Stomach (tissue), 9 donors: ENCODE results near the gene ASCC2. TPM values are rescaled to one million over a fixed set of nuclear protein-coding genes. Genes with fewer than 3 reads are reported as not detected.

Experiments used
- DNase-seq, 2 donors: peaks; one replicate each; pipeline versions ENCODE4 v3.0.0 to v3.0.0-alpha.2; 2013 to 2019
- H3K27ac ChIP-seq, 5 donors: fragments of 200-600 bp in 4 of 5; sonication (generic) in 4 of 5; one replicate each; pipeline ENCODE4 v1.5.1; 2013 to 2019; ENCODE audit warnings: mild to moderate bottlenecking in 1 of 5, moderate library complexity in 1 of 5
- H3K27me3 ChIP-seq, 3 donors: fragments of 200-600 bp; sonication (generic); one replicate each; pipeline ENCODE4 v1.5.1; 2017 to 2019; ENCODE audit warnings: mixed run types in 1 of 3
- H3K36me3 ChIP-seq, 4 donors: fragments of 200-600 bp; sonication (generic); 1 replicate in 3 of 4; 2 replicates in 1 of 4; pipeline ENCODE4 v1.5.1; 2016 to 2019
- H3K4me1 ChIP-seq, 4 donors: fragments of 200-600 bp; sonication (generic); one replicate each; pipeline ENCODE4 v1.5.1; 2016 to 2019
- H3K4me3 ChIP-seq, 4 donors: fragments of 200-600 bp; sonication (generic) in 3 of 4; one replicate each; pipeline ENCODE4 v1.5.1; 2016 to 2019; ENCODE audit warnings: mild to moderate bottlenecking in 1 of 4
- H3K9me3 ChIP-seq, 4 donors: fragments of 200-600 bp; sonication (generic); one replicate each; pipeline ENCODE4 v1.5.1; 2016 to 2019
- EP300 ChIP-seq: sonication (generic); formaldehyde crosslinking; IDR thresholded peaks from one replicate; pipeline ENCODE4 v1.6.1; 2017; ENCODE audit warnings: antibody characterized with exemption
- POLR2A ChIP-seq, 4 donors: fragments of 450-650 bp; IDR thresholded peaks; one replicate each; pipeline ENCODE4 v1.6.1; 2016; ENCODE audit warnings: antibody characterized with exemption in 4 of 4, control low read depth in 2 of 4, mild to moderate bottlenecking in 1 of 4, moderate library complexity in 1 of 4
- POLR2AphosphoS5 ChIP-seq, 3 donors: sonication (generic); formaldehyde crosslinking; IDR thresholded peaks; one replicate each; pipeline ENCODE4 v1.6.1; 2016; ENCODE audit warnings: antibody characterized with exemption in 3 of 3
- WGBS, 5 donors: extraction: QIAGEN DNeasy Blood & Tissue Kit in 3 of 5; methylation state at CpG; one replicate each; pipeline versions ENCODE4 v1.1.5 to v1.1.7; 2013 to 2018; 5-methylcytosine and 5-hydroxymethylcytosine counted together
- intact Hi-C: fragments of 100-400 bp; cut with DNase I; formaldehyde crosslinking; loops from one replicate; pipeline ENCODE4 v1.15.1; 2023; ENCODE audit warnings: low total_unique reads
- polyA plus RNA-seq, 3 donors: library from polyadenylated mRNA; stranded (reverse); fragments of 200-250 nt; gene quantifications; one replicate each; pipeline ENCODE4 v1.2.3, GENCODE V29; 2013
- total RNA-seq, 5 donors: library from RNA; depleted of rRNA; stranded (reverse); fragments of >200 nt; gene quantifications; one replicate each; pipeline versions ENCODE4 v1.1.0 to v1.2.3, GENCODE V29; 2014 to 2016
- TF ChIP-seq, protein P1 (sequence below), 7 experiments: fragments of 450-650 bp in 4 of 7; fragments of 200-600 bp in 3 of 7; sonication (generic) in 3 of 7; IDR thresholded peaks; one replicate each; pipeline ENCODE4 v1.5.1; 2016 to 2019; ENCODE audit warnings: antibody characterized with exemption in 7 of 7, control low read depth in 2 of 7, mild to moderate bottlenecking in 1 of 7
- donor health status: healthy with polysubstance abuse.
- donor health status: Bipolar disorder and iron deficiency.
- donor health status: healthy.

Gene ASCC2
- total and polyA plus RNA-seq, 8 donors = 39.7 to 129 (median 67.3) TPM

DNA sequence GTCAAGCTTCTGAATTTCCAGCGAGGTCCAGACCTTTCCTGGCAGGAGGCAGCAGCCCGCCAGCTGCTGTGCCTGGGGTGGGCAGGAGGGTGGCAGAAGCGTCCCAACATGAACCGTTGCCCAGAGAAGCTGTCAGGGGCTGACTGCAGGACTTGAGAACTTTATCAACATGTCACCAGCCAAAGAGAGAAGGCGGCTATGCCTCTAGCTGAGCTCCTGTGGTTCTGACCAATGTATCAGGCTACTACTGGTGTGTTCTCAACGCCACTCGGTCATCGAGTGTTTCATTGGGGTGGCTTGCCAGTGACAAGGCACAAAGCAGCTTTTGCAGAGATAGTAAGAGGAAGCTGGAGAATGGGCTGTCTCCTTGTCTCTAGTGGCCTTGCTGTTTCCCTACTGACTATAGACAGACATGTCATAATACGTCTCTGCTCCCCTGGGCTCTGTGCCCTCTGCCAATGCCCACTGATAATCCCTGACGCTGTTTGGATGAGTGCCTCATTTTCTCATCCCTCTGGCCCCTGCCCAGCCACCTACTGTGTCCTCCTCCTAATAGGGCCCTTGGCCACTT lies 17.6 kb upstream of the ASCC2 start:
- no peak overlapping the region for H3K27ac ChIP-seq
- 61 to 69% (median 63%) methylated on average over 10 of the region's 10 CpGs for WGBS, 5 donors
- intact Hi-C loops = loop anchor here (10.0 kb wide), 1 partner anchor 101 kb away; no protein-coding TSS in a partner anchor
- H3K36me3 ChIP-seq = no peaks in the 10 kb centered on the region
- no peaks in the 10 kb centered on the region for H3K27me3 ChIP-seq
- no peak for DNase-seq
- TF ChIP-seq EP300 (no peak), POLR2AphosphoS5 (IDR thresholded peaks at IDR 0.05) (no peak), POLR2A (IDR thresholded peaks at IDR 0.05) (no peak)
- TF ChIP-seq, protein P1, sequence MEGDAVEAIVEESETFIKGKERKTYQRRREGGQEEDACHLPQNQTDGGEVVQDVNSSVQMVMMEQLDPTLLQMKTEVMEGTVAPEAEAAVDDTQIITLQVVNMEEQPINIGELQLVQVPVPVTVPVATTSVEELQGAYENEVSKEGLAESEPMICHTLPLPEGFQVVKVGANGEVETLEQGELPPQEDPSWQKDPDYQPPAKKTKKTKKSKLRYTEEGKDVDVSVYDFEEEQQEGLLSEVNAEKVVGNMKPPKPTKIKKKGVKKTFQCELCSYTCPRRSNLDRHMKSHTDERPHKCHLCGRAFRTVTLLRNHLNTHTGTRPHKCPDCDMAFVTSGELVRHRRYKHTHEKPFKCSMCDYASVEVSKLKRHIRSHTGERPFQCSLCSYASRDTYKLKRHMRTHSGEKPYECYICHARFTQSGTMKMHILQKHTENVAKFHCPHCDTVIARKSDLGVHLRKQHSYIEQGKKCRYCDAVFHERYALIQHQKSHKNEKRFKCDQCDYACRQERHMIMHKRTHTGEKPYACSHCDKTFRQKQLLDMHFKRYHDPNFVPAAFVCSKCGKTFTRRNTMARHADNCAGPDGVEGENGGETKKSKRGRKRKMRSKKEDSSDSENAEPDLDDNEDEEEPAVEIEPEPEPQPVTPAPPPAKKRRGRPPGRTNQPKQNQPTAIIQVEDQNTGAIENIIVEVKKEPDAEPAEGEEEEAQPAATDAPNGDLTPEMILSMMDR (IDR thresholded peaks at IDR 0.05) = no peak
- H3K4me1 ChIP-seq = no peaks in the 10 kb centered on the region
- no peak overlapping the region for H3K4me3 ChIP-seq
- no peaks in the 10 kb centered on the region for H3K9me3 ChIP-seq

GRCh38 chr22:29854432-29854831 lies 16.4 kb upstream of the ASCC2 start:
- 71 to 92% (median 79%) methylated on average over 3 of the region's 3 CpGs for WGBS, 5 donors
- intact Hi-C loops = loop anchor here (10.0 kb wide), 1 partner anchor 100 kb away; no protein-coding TSS in a partner anchor

GRCh38 chr22:29848111-29848510 lies 10.0 kb upstream of the ASCC2 start:
- Histone ChIP-seq H3K36me3 (no peaks in the 10 kb centered on the region), H3K27me3 (no peaks in the 10 kb centered on the region), H3K4me3 (no peak overlapping the region), H3K4me1 (no peaks in the 10 kb centered on the region), H3K27ac (no peak overlapping the region), H3K9me3 (peaks cover 0 to 10% (median 6%) of the 10 kb centered on the region in 4 donors)
- intact Hi-C loops = no loop called here
- DNase-seq = peak in 1 of 2 donors; percentile 11
- TF ChIP-seq EP300 (no peak), POLR2A (IDR thresholded peaks at IDR 0.05) (no peak), POLR2AphosphoS5 (IDR thresholded peaks at IDR 0.05) (no peak)
- TF ChIP-seq, protein P1 (IDR thresholded peaks at IDR 0.05) = no peak
- WGBS, 5 donors = 59 to 76% (median 66%) methylated on average over 3 of the region's 3 CpGs

More at GRCh38 chr22:29854432-29854831, 16.4 kb upstream of the ASCC2 start:
- H3K9me3 ChIP-seq = no peaks in the 10 kb centered on the region
- TF ChIP-seq EP300 (no peak), POLR2AphosphoS5 (IDR thresholded peaks at IDR 0.05) (no peak), POLR2A (IDR thresholded peaks at IDR 0.05) (no peak)
- TF ChIP-seq, protein P1 (IDR thresholded peaks at IDR 0.05) = no peak
- no peaks in the 10 kb centered on the region for H3K27me3 ChIP-seq
- H3K4me1 ChIP-seq = no peaks in the 10 kb centered on the region
- no peak overlapping the region for H3K4me3 ChIP-seq
- no peak for DNase-seq
- no peak overlapping the region for H3K27ac ChIP-seq
- H3K36me3 ChIP-seq = no peaks in the 10 kb centered on the region

DNA sequence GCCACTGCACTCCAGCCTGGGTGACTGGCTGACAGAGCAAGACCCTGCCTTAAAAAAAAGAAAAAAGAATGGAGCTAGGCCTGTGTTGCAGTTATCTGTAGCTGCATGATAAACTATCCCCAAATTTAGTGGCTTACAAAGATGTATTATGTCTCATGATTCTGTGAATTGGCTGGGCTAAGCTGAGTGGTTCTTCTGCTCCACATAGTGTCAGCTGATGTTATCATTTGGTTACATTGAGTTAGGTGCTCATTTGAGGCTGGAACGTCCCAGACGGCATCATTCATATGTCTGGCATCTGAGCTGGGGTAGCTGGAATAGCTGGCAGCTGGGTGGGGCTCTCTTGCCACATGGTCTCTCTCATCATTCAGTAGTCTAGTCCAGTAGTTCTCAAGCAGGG lies 8.2 kb upstream of the ASCC2 start:
- intact Hi-C loops = no loop called here
- Histone ChIP-seq H3K9me3 (peaks cover 0 to 10% (median 6%) of the 10 kb centered on the region in 4 donors), H3K27me3 (no peaks in the 10 kb centered on the region), H3K4me1 (peaks cover 0 to 5% (median 0%) of the 10 kb centered on the region in 4 donors), H3K4me3 (no peak overlapping the region), H3K27ac (no peak overlapping the region), H3K36me3 (no peaks in the 10 kb centered on the region)
- TF ChIP-seq, protein P1 (IDR thresholded peaks at IDR 0.05) = no peak
- TF ChIP-seq POLR2AphosphoS5 (IDR thresholded peaks at IDR 0.05) = no peak
- TF ChIP-seq POLR2A (IDR thresholded peaks at IDR 0.05) = no peak
- no peak for TF ChIP-seq EP300
- DNase-seq = no peak
- WGBS, 5 donors = 78 to 97% (median 96%) methylated on average over 2 of the region's 2 CpGs
